GM18873 (cell line): ENCODE results near the gene SMOC2.
"Not testable (repeated sequence)": the region's sequence is repeated elsewhere in the genome, so short reads cannot be mapped to it uniquely, and the experiment has no call there.

ENCODE experiments used
- ATAC-seq: cut with Tn5 transposase; IDR thresholded peaks from one replicate; pipeline ENCODE4 v1.9.1; 2021; ENCODE audit warnings: mild to moderate bottlenecking, moderate library complexity, moderate number of reproducible peaks; ENCODE audit not compliant: unreplicated experiment, low FRiP score

The SMOC2 gene

GRCh38 chr6:168560126-168560525, 119.1 kb downstream of the SMOC2 start:
- ATAC-seq = no peak

- no peak for ATAC-seq
Observed at GRCh38 chr6:168562576-168563151, 121.7 kb downstream of the SMOC2 start.

- no peak for ATAC-seq
Observed at GRCh38 chr6:168563656-168564055, 122.7 kb downstream of the SMOC2 start.

GRCh38 chr6:168565112-168565511, 124.1 kb downstream of the SMOC2 start:
- ATAC-seq = no peak

GRCh38 chr6:168570211-168570610, 129.2 kb downstream of the SMOC2 start:
- no peak for ATAC-seq

GRCh38 chr6:168571268-168571667, 130.3 kb downstream of the SMOC2 start:
- no peak for ATAC-seq

GRCh38 chr6:168573276-168573835, 132.4 kb downstream of the SMOC2 start:
- not testable (repeated sequence) for ATAC-seq

GRCh38 chr6:168574075-168574698, 133.2 kb downstream of the SMOC2 start:
- no peak for ATAC-seq

GRCh38 chr6:168574699-168575195, 133.8 kb downstream of the SMOC2 start:
- ATAC-seq = no peak

GRCh38 chr6:168575346-168576098, 134.5 kb downstream of the SMOC2 start:
- ATAC-seq = no peak

- ATAC-seq = no peak
Observed at GRCh38 chr6:168576388-168576787, 135.4 kb downstream of the SMOC2 start.

- ATAC-seq = no peak
Observed at GRCh38 chr6:168577496-168577895, 136.5 kb downstream of the SMOC2 start.

- ATAC-seq = no peak
Observed at GRCh38 chr6:168578036-168578435, 137.1 kb downstream of the SMOC2 start.

- no peak for ATAC-seq
Observed at GRCh38 chr6:168581236-168581635, 140.3 kb downstream of the SMOC2 start.

- ATAC-seq = no peak
Observed at GRCh38 chr6:168581706-168582105, 140.7 kb downstream of the SMOC2 start.

GRCh38 chr6:168582571-168582981, 141.6 kb downstream of the SMOC2 start:
- ATAC-seq = no peak

GRCh38 chr6:168583126-168583525, 142.1 kb downstream of the SMOC2 start:
- ATAC-seq = no peak

- no peak for ATAC-seq
Observed at GRCh38 chr6:168583821-168584220, 142.8 kb downstream of the SMOC2 start.

GRCh38 chr6:168584249-168584648, 143.3 kb downstream of the SMOC2 start:
- ATAC-seq = no peak

GRCh38 chr6:168584671-168585070, 143.7 kb downstream of the SMOC2 start:
- no peak for ATAC-seq

GRCh38 chr6:168585441-168585840, 144.5 kb downstream of the SMOC2 start:
- no peak for ATAC-seq
